Measurements from ENCODE around the gene HSD17B2.

HSD17B2 gene

DNA sequence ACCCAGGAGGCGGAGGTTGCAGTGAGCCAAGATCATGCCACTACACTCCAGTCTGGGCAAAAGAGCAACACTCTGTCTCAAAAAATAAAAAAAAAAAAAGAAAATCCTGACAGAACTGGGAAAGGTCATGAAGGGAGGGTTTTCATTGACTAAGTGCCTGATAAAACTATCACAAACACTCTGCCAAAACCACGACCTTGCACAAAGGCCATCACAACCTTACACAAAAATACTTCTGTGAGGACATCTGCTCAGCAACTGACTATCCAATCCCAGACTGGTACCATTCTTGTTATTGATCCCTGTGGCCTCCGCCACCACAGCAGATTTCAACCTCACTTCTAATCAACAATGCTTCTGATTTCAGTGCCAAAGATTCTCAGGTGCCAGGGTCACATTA is 94.8 kb downstream of the HSD17B2 start:
- H2BK5ac ChIP-seq (ENCODE audit: low read depth, low read length, poor library complexity, severe bottlenecking), result no peak overlapping the region
- no peak overlapping the region for H2BK12ac ChIP-seq (ENCODE audit: low read length in 2 of 2)
- no peaks in the 10 kb centered on the region for H3K4me1 ChIP-seq (ENCODE audit: control insufficient read depth, insufficient read depth, low read depth, low read length)
- H3K14ac ChIP-seq (ENCODE audit: low read length in 2 of 2), result no peak overlapping the region
- H3K79me1 ChIP-seq (replicated peaks; ENCODE audit: low read length, poor library complexity, severe bottlenecking), result no peaks in the 10 kb centered on the region
- no peak overlapping the region for H2AFZ ChIP-seq (ENCODE audit: low read depth, low read length)
- no peak overlapping the region for H2BK15ac ChIP-seq (ENCODE audit: low read depth, poor library complexity, severe bottlenecking)
- DNase-seq, result no peak
- WGBS, result 81% methylated on average over 1 of the region's 3 CpGs
- no peak overlapping the region for H2BK120ac ChIP-seq (ENCODE audit: low read depth, low read length)
- H3K4me3 ChIP-seq (ENCODE audit: insufficient read depth in 1 of 2, low read depth in 1 of 2, low read length in 2 of 2), result no peak overlapping the region
- no peak overlapping the region for H3K27ac ChIP-seq (ENCODE audit: low read length, poor library complexity, severe bottlenecking)
- H3K27me3 ChIP-seq (ENCODE audit: control insufficient read depth in 1 of 2, insufficient read depth in 1 of 2, low read length in 2 of 2), result no peaks in the 10 kb centered on the region
- H4K91ac ChIP-seq (ENCODE audit: low read length), result no peak overlapping the region
- H3K9me3 ChIP-seq (ENCODE audit: control insufficient read depth, low read length), result no peaks in the 10 kb centered on the region
- no peak overlapping the region for H3K4me2 ChIP-seq (ENCODE audit: low read length, poor library complexity, severe bottlenecking)
- no peak overlapping the region for H3K9ac ChIP-seq (ENCODE audit: low read length)
- no peak overlapping the region for H4K8ac ChIP-seq (ENCODE audit: low read length)
- H3K23ac ChIP-seq (ENCODE audit: low read length in 2 of 2), result no peak overlapping the region
- no peak overlapping the region for H3K18ac ChIP-seq (ENCODE audit: low read depth in 1 of 2, low read length in 2 of 2)
- H3K36me3 ChIP-seq (ENCODE audit: control insufficient read depth in 1 of 2, insufficient read depth in 2 of 2, low read depth in 1 of 2, low read length in 2 of 2), result no peaks in the 10 kb centered on the region
- no peak overlapping the region for H2AK5ac ChIP-seq (ENCODE audit: low read length, severe bottlenecking)
- no peak overlapping the region for H3K4ac ChIP-seq (ENCODE audit: low read depth in 1 of 2, low read length in 2 of 2)

DNA sequence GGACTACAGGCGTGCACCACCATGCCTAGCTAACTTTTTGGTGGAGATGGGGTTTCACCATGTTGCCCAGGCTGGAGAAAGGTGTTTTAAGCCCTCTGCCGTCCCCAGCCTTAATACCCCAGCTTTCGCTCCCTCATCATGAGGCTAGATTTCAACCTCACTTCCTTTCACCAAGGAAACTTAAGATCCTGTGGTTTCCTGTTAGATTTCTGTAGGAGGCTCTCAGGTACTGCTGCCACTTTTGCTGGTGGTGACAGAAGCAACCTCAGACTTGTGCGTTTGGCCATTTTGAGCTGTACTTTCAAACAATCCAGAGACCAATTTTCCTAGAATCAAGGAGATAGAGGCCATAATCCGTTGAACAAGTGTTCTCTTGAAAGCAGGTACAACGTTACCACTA is 98.7 kb downstream of the HSD17B2 start:
- no peak overlapping the region for H2BK120ac ChIP-seq (ENCODE audit: low read depth, low read length)
- H2BK15ac ChIP-seq (ENCODE audit: low read depth, poor library complexity, severe bottlenecking), result no peak overlapping the region
- H3K36me3 ChIP-seq (ENCODE audit: control insufficient read depth in 1 of 2, insufficient read depth in 2 of 2, low read depth in 1 of 2, low read length in 2 of 2), result peaks cover 2 to 10% of the 10 kb centered on the region in 2 experiments
- no peak overlapping the region for H3K18ac ChIP-seq (ENCODE audit: low read depth in 1 of 2, low read length in 2 of 2)
- H2BK5ac ChIP-seq (ENCODE audit: low read depth, low read length, poor library complexity, severe bottlenecking), result no peak overlapping the region
- H3K23ac ChIP-seq (ENCODE audit: low read length in 2 of 2), result no peak overlapping the region
- H2BK12ac ChIP-seq (ENCODE audit: low read length in 2 of 2), result no peak overlapping the region
- H3K9ac ChIP-seq (ENCODE audit: low read length), result no peak overlapping the region
- H3K14ac ChIP-seq (ENCODE audit: low read length in 2 of 2), result no peak overlapping the region
- no peak overlapping the region for H4K91ac ChIP-seq (ENCODE audit: low read length)
- H3K4me2 ChIP-seq (ENCODE audit: low read length, poor library complexity, severe bottlenecking), result no peak overlapping the region
- DNase-seq, result no peak
- peak overlapping the region; percentile 30 for H4K8ac ChIP-seq (ENCODE audit: low read length)
- H3K4ac ChIP-seq (ENCODE audit: low read depth in 1 of 2, low read length in 2 of 2), result no peak overlapping the region
- peaks cover 1% of the 10 kb centered on the region for H3K4me1 ChIP-seq (ENCODE audit: control insufficient read depth, insufficient read depth, low read depth, low read length)
- H2AFZ ChIP-seq (ENCODE audit: low read depth, low read length), result no peak overlapping the region
- H2AK5ac ChIP-seq (ENCODE audit: low read length, severe bottlenecking), result no peak overlapping the region
- WGBS, result 90% methylated on average over 6 of the region's 6 CpGs
- no peak overlapping the region for H3K4me3 ChIP-seq (ENCODE audit: insufficient read depth in 1 of 2, low read depth in 1 of 2, low read length in 2 of 2)
- no peaks in the 10 kb centered on the region for H3K27me3 ChIP-seq (ENCODE audit: control insufficient read depth in 1 of 2, insufficient read depth in 1 of 2, low read length in 2 of 2)
- peaks cover 2% of the 10 kb centered on the region for H3K79me1 ChIP-seq (replicated peaks; ENCODE audit: low read length, poor library complexity, severe bottlenecking)
- H3K9me3 ChIP-seq (ENCODE audit: control insufficient read depth, low read length), result no peaks in the 10 kb centered on the region
- H3K27ac ChIP-seq (ENCODE audit: low read length, poor library complexity, severe bottlenecking), result no peak overlapping the region

DNA sequence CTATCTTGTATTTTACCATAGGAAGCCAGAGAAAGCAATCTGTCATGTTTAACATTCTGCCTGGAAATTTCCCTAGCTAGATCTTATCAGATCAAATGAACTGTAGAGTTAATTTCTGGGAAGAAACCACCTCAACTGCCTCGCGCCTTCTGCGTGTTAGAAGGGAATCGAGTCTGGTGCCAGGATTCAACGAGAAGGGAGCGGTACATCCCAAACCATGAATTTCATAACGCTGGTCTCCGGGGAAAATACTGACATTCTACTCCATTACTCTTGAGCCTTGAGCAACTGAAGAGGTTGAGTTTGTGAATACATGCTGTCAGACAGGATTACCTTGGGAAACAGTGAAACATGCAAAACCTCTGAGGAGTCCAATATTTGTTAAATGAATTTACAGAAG is 99.8 kb downstream of the HSD17B2 start:
- no peak overlapping the region for H3K18ac ChIP-seq (ENCODE audit: low read depth in 1 of 2, low read length in 2 of 2)
- no peak overlapping the region for H2AFZ ChIP-seq (ENCODE audit: low read depth, low read length)
- no peak overlapping the region for H3K4ac ChIP-seq (ENCODE audit: low read depth in 1 of 2, low read length in 2 of 2)
- DNase-seq, result no peak
- no peak overlapping the region for H2BK12ac ChIP-seq (ENCODE audit: low read length in 2 of 2)
- no peak overlapping the region for H2BK120ac ChIP-seq (ENCODE audit: low read depth, low read length)
- H3K4me3 ChIP-seq (ENCODE audit: insufficient read depth in 1 of 2, low read depth in 1 of 2, low read length in 2 of 2), result no peak overlapping the region
- no peak overlapping the region for H4K8ac ChIP-seq (ENCODE audit: low read length)
- H2BK15ac ChIP-seq (ENCODE audit: low read depth, poor library complexity, severe bottlenecking), result no peak overlapping the region
- no peak overlapping the region for H3K14ac ChIP-seq (ENCODE audit: low read length in 2 of 2)
- no peaks in the 10 kb centered on the region for H3K9me3 ChIP-seq (ENCODE audit: control insufficient read depth, low read length)
- no peak overlapping the region for H3K23ac ChIP-seq (ENCODE audit: low read length in 2 of 2)
- no peak overlapping the region for H3K4me2 ChIP-seq (ENCODE audit: low read length, poor library complexity, severe bottlenecking)
- peaks cover 3 to 10% of the 10 kb centered on the region in 2 experiments for H3K36me3 ChIP-seq (ENCODE audit: control insufficient read depth in 1 of 2, insufficient read depth in 2 of 2, low read depth in 1 of 2, low read length in 2 of 2)
- H3K27ac ChIP-seq (ENCODE audit: low read length, poor library complexity, severe bottlenecking), result no peak overlapping the region
- WGBS, result 97% methylated on average over 8 of the region's 8 CpGs
- no peaks in the 10 kb centered on the region for H3K27me3 ChIP-seq (ENCODE audit: control insufficient read depth in 1 of 2, insufficient read depth in 1 of 2, low read length in 2 of 2)
- H3K79me1 ChIP-seq (replicated peaks; ENCODE audit: low read length, poor library complexity, severe bottlenecking), result peaks cover 2% of the 10 kb centered on the region
- H3K4me1 ChIP-seq (ENCODE audit: control insufficient read depth, insufficient read depth, low read depth, low read length), result peaks cover 1% of the 10 kb centered on the region
- no peak overlapping the region for H2AK5ac ChIP-seq (ENCODE audit: low read length, severe bottlenecking)
- no peak overlapping the region for H2BK5ac ChIP-seq (ENCODE audit: low read depth, low read length, poor library complexity, severe bottlenecking)
- no peak overlapping the region for H3K9ac ChIP-seq (ENCODE audit: low read length)
- no peak overlapping the region for H4K91ac ChIP-seq (ENCODE audit: low read length)

DNA sequence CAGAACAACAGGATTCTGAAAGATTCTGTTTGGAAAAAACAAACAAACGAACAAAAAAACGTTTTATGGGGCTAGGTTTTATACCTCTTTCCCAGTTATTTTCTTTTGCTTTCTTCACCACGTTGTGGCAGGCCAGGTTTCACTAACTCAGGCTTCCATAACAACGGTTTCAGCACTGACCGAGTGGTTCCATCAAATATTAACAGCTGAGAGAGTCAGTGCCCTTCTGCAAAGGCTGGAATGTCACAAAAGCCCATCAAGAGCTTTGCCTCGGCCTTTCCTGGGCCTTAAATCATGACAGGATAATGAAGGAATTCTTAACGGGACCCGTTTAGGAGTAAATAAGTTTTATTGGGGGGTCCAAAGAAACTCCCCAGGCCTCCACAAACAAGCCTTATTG is 100.8 kb downstream of the HSD17B2 start:
- no peak overlapping the region for H3K14ac ChIP-seq (ENCODE audit: low read length in 2 of 2)
- no peak overlapping the region for H2BK120ac ChIP-seq (ENCODE audit: low read depth, low read length)
- peaks cover 2% of the 10 kb centered on the region for H3K79me1 ChIP-seq (replicated peaks; ENCODE audit: low read length, poor library complexity, severe bottlenecking)
- H2AK5ac ChIP-seq (ENCODE audit: low read length, severe bottlenecking), result no peak overlapping the region
- H3K4me1 ChIP-seq (ENCODE audit: control insufficient read depth, insufficient read depth, low read depth, low read length), result peaks cover 1% of the 10 kb centered on the region
- DNase-seq, result no peak
- no peak overlapping the region for H3K4me3 ChIP-seq (ENCODE audit: insufficient read depth in 1 of 2, low read depth in 1 of 2, low read length in 2 of 2)
- no peak overlapping the region for H3K27ac ChIP-seq (ENCODE audit: low read length, poor library complexity, severe bottlenecking)
- H3K4me2 ChIP-seq (ENCODE audit: low read length, poor library complexity, severe bottlenecking), result no peak overlapping the region
- H2BK5ac ChIP-seq (ENCODE audit: low read depth, low read length, poor library complexity, severe bottlenecking), result no peak overlapping the region
- no peak overlapping the region for H3K4ac ChIP-seq (ENCODE audit: low read depth in 1 of 2, low read length in 2 of 2)
- H2BK15ac ChIP-seq (ENCODE audit: low read depth, poor library complexity, severe bottlenecking), result no peak overlapping the region
- H3K27me3 ChIP-seq (ENCODE audit: control insufficient read depth in 1 of 2, insufficient read depth in 1 of 2, low read length in 2 of 2), result no peaks in the 10 kb centered on the region
- no peak overlapping the region for H2BK12ac ChIP-seq (ENCODE audit: low read length in 2 of 2)
- no peak overlapping the region for H3K18ac ChIP-seq (ENCODE audit: low read depth in 1 of 2, low read length in 2 of 2)
- no peaks in the 10 kb centered on the region for H3K9me3 ChIP-seq (ENCODE audit: control insufficient read depth, low read length)
- peaks cover 3 to 10% of the 10 kb centered on the region in 2 experiments for H3K36me3 ChIP-seq (ENCODE audit: control insufficient read depth in 1 of 2, insufficient read depth in 2 of 2, low read depth in 1 of 2, low read length in 2 of 2)
- H3K23ac ChIP-seq (ENCODE audit: low read length in 2 of 2), result no peak overlapping the region
- no peak overlapping the region for H2AFZ ChIP-seq (ENCODE audit: low read depth, low read length)
- H3K9ac ChIP-seq (ENCODE audit: low read length), result no peak overlapping the region
- no peak overlapping the region for H4K8ac ChIP-seq (ENCODE audit: low read length)
- H4K91ac ChIP-seq (ENCODE audit: low read length), result no peak overlapping the region
- WGBS, result 85% methylated on average over 8 of the region's 8 CpGs
